Astrocyte of the cerebellum (primary cell): ENCODE results near the gene PTPRQ.

ENCODE experiments used
- DNase-seq: peaks from one replicate; pipeline ENCODE4 v3.0.0-alpha.2; 2011; ENCODE audit warnings: low read depth
- H3K4me3 ChIP-seq: 2 replicates; pipeline ENCODE4 v1.5.1; 2011; ENCODE audit warnings: mild to moderate bottlenecking, low read depth, low read length, moderate library complexity
- in situ Hi-C: cut with HindIII; loops from 2 replicates; pipeline ENCODE4 v1.10.0; 2017; ENCODE audit warnings: low sequenced_read_pairs
- TF ChIP-seq, protein P1 (sequence below): IDR thresholded peaks from 2 replicates; pipeline ENCODE4 v1.5.1; 2012; ENCODE audit warnings: low read length, low read depth, moderate library complexity, mild to moderate bottlenecking; ENCODE audit errors: missing control alignments

The PTPRQ gene

DNA sequence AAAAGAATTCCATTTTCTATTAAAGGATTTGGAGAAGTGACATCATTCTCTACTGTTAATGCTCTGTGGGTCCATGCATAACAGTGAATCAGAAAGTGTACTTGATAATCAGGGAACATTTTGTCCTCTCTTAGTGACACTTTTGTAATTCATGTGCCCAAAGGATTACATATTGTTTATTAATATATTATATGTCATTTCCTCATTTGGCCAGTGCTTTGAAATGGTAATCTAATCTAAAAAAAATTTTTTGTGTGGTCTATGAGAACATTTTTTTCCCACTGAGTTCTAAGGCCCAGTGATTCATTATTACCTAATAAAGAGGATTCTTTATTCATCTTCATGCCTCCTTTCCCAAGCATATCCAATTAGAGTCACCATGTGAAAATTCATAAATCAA lies 183.7 kb downstream of the PTPRQ start:
- in situ Hi-C loops, result no loop called here
- DNase-seq, result peak; percentile 62
- TF ChIP-seq, protein P1, sequence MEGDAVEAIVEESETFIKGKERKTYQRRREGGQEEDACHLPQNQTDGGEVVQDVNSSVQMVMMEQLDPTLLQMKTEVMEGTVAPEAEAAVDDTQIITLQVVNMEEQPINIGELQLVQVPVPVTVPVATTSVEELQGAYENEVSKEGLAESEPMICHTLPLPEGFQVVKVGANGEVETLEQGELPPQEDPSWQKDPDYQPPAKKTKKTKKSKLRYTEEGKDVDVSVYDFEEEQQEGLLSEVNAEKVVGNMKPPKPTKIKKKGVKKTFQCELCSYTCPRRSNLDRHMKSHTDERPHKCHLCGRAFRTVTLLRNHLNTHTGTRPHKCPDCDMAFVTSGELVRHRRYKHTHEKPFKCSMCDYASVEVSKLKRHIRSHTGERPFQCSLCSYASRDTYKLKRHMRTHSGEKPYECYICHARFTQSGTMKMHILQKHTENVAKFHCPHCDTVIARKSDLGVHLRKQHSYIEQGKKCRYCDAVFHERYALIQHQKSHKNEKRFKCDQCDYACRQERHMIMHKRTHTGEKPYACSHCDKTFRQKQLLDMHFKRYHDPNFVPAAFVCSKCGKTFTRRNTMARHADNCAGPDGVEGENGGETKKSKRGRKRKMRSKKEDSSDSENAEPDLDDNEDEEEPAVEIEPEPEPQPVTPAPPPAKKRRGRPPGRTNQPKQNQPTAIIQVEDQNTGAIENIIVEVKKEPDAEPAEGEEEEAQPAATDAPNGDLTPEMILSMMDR, result no peak

DNA sequence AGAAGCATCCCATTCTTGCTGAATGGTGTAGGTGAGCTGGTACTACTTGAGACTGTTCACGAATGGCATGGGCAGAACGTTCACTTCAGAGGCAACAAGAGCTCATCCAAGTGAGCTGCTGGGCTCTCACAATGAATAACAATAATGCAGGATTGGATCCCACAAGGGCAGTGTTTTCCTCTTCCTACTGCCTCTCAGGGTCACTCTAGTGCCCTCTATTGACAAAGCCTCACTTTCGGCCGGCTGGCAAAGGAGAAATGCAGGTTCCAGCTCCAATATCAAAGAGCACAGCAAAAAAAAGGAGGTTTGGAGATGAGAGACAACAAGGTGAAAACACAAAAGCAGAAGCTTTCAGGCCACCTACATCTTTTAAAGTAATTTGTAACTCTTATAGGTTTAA lies 188.8 kb downstream of the PTPRQ start:
- in situ Hi-C loops, result no loop called here

More for the DNA sequence above, 183.7 kb downstream of the PTPRQ start:
- H3K4me3 ChIP-seq, result no peak overlapping the region

DNA sequence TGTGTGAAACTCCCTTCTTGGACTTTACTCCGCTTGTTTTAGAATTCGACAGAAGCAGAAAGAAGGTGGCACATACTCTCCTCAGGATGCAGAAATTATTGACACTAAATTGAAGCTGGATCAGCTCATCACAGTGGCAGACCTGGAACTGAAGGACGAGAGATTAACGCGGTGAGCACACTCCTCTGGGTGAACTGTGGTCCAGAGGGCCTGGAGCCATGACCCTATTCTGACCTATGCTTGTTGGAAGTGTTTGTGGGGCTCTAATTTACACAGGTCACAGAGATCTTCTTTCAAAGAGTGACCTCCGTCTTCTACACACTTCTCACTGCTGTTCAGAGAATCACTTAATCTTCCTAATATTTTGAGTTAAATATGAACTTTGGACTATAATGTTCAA lies 190.9 kb downstream of the PTPRQ start:
- TF ChIP-seq, protein P1, result no peak
- in situ Hi-C loops, result no loop called here
- no peak for DNase-seq
- no peak overlapping the region for H3K4me3 ChIP-seq

More for the DNA sequence above, 188.8 kb downstream of the PTPRQ start:
- H3K4me3 ChIP-seq, result no peak overlapping the region
- TF ChIP-seq, protein P1, result peak; percentile 23
- DNase-seq, result no peak

DNA sequence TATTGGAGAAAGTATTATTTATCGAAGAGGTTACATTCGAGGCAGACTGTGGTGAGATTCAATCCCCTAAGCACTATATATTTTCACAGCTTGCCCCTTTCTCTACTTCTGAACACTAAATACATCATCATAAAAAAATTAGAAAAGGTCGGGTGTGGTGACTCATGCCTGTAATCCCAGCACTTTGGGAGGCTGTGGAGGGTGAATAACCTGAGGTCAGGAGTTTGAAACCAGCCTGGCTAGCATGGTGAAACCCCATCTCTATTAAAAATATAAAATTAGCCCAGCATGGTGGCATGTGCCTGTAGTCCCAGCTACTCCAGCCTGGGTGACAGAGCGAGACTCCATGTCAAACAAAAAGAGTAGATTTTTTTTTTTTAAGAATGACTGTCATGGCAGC lies 192.8 kb downstream of the PTPRQ start:
- TF ChIP-seq, protein P1, result no peak
- in situ Hi-C loops, result no loop called here
- no peak overlapping the region for H3K4me3 ChIP-seq
- no peak for DNase-seq

DNA sequence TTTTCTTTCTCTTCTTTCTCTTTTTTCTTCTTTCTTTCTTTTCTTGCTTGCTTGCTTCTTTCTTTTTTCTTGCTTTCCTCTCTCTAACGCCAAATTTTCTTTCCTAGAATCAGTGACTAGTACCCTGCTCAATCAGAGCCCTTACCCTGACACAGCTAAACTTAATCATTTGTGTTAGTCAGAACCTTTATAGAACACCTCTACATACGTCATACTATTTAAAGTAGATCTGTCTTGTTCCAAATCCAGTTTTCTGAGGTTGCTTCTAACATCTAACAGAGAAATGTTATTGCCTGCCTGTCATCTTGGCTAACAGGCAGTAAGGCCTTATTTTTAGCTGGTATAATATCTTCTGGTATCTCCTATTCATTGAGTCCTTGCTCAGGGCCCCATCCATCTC lies 197.9 kb downstream of the PTPRQ start:
- TF ChIP-seq, protein P1, result no peak
- no peak for DNase-seq
- in situ Hi-C loops, result no loop called here
- H3K4me3 ChIP-seq, result no peak overlapping the region

DNA sequence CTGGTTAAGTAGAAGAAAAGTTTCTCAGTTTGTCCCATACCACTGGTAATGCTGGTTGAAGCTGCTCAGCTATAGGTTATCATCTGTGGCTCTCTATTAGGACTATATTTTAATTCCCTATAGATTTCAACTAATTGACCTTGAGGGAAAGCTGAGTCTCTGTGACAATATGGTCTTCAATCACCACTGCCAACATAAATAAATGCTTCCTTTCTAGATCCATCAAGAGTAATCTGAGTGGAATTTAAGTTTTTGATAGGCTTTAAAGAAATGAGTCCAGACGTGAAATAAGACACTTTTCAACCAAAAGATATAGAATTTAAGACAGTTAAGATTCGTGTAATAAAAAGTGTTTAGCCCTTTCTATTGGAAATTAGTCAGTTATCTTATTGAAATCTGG lies 199.9 kb downstream of the PTPRQ start:
- in situ Hi-C loops, result no loop called here
- no peak overlapping the region for H3K4me3 ChIP-seq
- TF ChIP-seq, protein P1, result no peak
- DNase-seq, result no peak

DNA sequence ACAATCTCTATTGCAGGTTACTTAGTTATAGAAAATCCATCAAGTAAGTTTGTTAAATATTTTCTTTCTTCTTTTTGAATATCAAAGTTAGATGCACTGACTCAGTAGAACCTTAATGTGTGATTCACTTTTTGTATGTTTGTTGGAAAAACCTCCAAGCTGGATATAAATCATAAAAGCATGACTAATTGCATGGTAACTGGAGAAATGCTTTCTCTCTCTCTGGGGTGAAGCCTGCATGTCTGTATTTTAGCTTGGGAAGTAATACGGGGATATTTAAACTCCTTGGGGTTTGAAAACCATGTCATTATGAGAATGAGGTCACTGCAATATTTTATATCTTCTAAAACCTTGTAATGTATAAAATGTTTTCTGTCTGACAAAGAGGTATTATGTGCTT lies 204.8 kb downstream of the PTPRQ start:
- in situ Hi-C loops, result no loop called here
- TF ChIP-seq, protein P1, result no peak
- H3K4me3 ChIP-seq, result no peak overlapping the region
- peak; percentile 65 for DNase-seq
